Inferior parietal cortex (tissue), 1 donor: ENCODE measurements around the gene GOLGA6C.
"Not testable (repeated sequence)": the region's sequence is repeated elsewhere in the genome, so short reads cannot be mapped to it uniquely, and the experiment has no call there.

Source experiments
- DNase-seq: peaks from one replicate; pipeline ENCODE4 v3.0.0-alpha.2; 2016; ENCODE audit errors: extremely low spot score

Gene GOLGA6C

DNA sequence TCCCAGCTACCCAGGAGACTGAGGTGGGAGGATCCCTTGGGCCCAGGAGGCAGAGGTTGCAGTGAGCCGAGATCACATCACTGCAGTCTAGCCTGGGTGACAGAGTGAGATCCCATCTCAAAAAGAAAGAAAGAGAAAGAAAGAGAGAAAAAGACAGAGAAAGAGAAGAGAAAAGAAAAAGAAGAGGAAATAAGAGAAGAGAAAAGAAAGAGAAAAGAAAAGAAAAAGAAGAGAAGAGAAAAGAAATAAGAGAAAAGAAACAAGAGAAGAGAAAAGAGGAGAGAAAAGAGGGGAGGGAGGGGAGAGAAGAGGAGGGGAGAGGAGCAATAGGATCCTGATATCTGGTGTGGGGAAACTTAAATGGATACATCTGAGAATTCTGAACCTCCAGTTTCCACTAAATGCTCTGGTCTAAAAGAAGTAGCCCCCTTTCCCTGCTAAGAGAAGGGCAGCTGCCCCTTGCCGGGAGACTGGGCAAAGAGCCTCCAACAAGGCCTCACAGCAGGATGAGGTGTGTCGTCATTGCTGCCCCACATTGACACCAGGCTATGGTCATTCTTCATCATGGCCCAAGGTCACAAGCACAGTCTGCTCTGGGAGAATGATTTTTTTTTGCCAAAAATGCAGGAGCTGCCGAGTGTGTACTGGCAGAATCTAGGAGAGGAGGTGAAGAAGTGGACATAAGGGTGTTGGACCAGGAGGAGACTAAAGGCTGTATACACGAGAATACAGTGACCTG is 56.6 kb downstream of the GOLGA6C start:
- DNase-seq: no peak

DNA sequence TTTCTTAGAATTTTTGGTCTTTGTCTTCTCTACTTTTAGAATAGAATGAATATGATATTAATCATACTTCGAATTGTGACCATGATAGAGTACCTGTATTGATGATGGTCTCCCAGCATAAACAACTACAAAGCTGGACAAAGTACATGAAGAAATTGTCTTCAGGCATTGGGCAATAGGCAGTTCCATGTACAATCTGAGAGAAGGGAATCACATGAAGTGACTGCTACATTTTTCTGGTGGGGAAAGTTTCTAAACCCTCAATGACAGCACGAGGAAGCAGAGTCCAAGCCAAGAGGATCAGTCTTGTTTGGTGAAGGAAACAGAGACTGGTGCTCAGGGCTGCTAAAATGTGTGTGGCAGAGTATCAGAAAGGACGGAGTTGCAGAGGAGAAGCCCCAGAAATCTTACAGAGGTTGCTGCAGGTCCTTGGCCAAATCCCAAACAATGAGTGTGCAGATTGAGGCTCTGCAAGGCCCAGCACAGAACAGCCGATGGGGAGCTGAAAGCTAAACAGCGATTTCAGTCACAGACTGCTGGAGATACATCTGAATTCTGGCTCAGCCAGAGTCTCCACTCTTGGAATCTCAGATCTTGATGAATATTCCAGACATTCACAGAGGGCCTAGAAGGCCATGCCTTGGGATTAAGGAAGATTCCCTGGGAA is 61.2 kb downstream of the GOLGA6C start:
- not testable (repeated sequence) for DNase-seq
